GM19468 (cell line): Measurements from ENCODE around the gene MSH3.
A peak's percentile ranks its signal among the peaks of the same experiment; 100 is the strongest.

Source experiments
- ATAC-seq: cut with Tn5 transposase; IDR thresholded peaks from one replicate; pipeline ENCODE4 v1.9.1; 2021; ENCODE audit warnings: mild to moderate bottlenecking, moderate library complexity, moderate number of reproducible peaks; ENCODE audit not compliant: unreplicated experiment; ENCODE audit errors: extremely low read depth

The MSH3 gene

GRCh38 chr5:80747922-80748321 is 93.5 kb downstream of the MSH3 start:
- no peak for ATAC-seq

- no peak for ATAC-seq
Measured at GRCh38 chr5:80752427-80752826, 98.0 kb downstream of the MSH3 start.

- ATAC-seq, result no peak
Measured at GRCh38 chr5:80753712-80754111, 99.3 kb downstream of the MSH3 start.

- ATAC-seq, result no peak
Measured at GRCh38 chr5:80754900-80755299, 100.4 kb downstream of the MSH3 start.

- ATAC-seq, result peak; percentile 95
Measured at GRCh38 chr5:80755626-80756025, 101.2 kb downstream of the MSH3 start.

- ATAC-seq, result no peak
Measured at GRCh38 chr5:80756292-80756691, 101.8 kb downstream of the MSH3 start.

GRCh38 chr5:80757290-80757689 is 102.8 kb downstream of the MSH3 start:
- no peak for ATAC-seq

GRCh38 chr5:80759866-80760577 is 105.6 kb downstream of the MSH3 start:
- no peak for ATAC-seq

GRCh38 chr5:80760680-80761079 is 106.2 kb downstream of the MSH3 start:
- ATAC-seq, result no peak

- ATAC-seq, result no peak
Measured at GRCh38 chr5:80761176-80761575, 106.7 kb downstream of the MSH3 start.

- ATAC-seq, result no peak
Measured at GRCh38 chr5:80761966-80762365, 107.5 kb downstream of the MSH3 start.

- no peak for ATAC-seq
Measured at GRCh38 chr5:80762573-80762972, 108.1 kb downstream of the MSH3 start.

GRCh38 chr5:80763211-80763610 is 108.8 kb downstream of the MSH3 start:
- ATAC-seq, result no peak

GRCh38 chr5:80763873-80764647 is 109.6 kb downstream of the MSH3 start:
- ATAC-seq, result no peak

GRCh38 chr5:80764786-80765185 is 110.3 kb downstream of the MSH3 start:
- ATAC-seq, result no peak

GRCh38 chr5:80777347-80778287 is 123.2 kb downstream of the MSH3 start:
- no peak for ATAC-seq

- no peak for ATAC-seq
Measured at GRCh38 chr5:80780024-80780423, 125.6 kb downstream of the MSH3 start.

GRCh38 chr5:80780761-80781285 is 126.4 kb downstream of the MSH3 start:
- ATAC-seq, result no peak

GRCh38 chr5:80781356-80781755 is 126.9 kb downstream of the MSH3 start:
- no peak for ATAC-seq

- no peak for ATAC-seq
Measured at GRCh38 chr5:80782626-80783025, 128.2 kb downstream of the MSH3 start.
